Duodenal mucosa (tissue), 2 donors: Measurements from ENCODE around the gene MARCHF4.

Experiments used
- H3K27ac ChIP-seq: one replicate; pipeline ENCODE4 v1.7.0; 2013; ENCODE audit warnings: low read depth, low read length
- H3K27me3 ChIP-seq, 2 donors: one replicate each; pipeline ENCODE4 v1.7.0; 2013; ENCODE audit warnings: low read length in 2 of 2, control low read depth in 1 of 2; ENCODE audit not compliant: insufficient read depth in 2 of 2, control insufficient read depth in 1 of 2
- H3K36me3 ChIP-seq, 2 donors: one replicate each; pipeline ENCODE4 v1.7.0; 2013; ENCODE audit warnings: low read length in 2 of 2, control low read depth in 1 of 2; ENCODE audit not compliant: insufficient read depth in 2 of 2, control insufficient read depth in 1 of 2
- H3K4me1 ChIP-seq, 2 donors: one replicate each; pipeline ENCODE4 v1.7.0; 2013; ENCODE audit warnings: low read length in 2 of 2, control low read depth in 1 of 2; ENCODE audit not compliant: insufficient read depth in 2 of 2, control insufficient read depth in 1 of 2
- H3K4me3 ChIP-seq, 2 donors: one replicate each; pipeline ENCODE4 v1.7.0; 2013; ENCODE audit warnings: low read length in 2 of 2, low read depth in 1 of 2
- H3K9ac ChIP-seq, 2 donors: one replicate each; pipeline ENCODE4 v1.7.0; 2013; ENCODE audit warnings: low read length in 2 of 2, low read depth in 1 of 2
- H3K9me3 ChIP-seq, 2 donors: one replicate each; pipeline ENCODE4 v1.7.0; 2013; ENCODE audit warnings: low read length in 2 of 2, control low read depth in 1 of 2; ENCODE audit not compliant: control insufficient read depth in 1 of 2

MARCHF4 gene

DNA sequence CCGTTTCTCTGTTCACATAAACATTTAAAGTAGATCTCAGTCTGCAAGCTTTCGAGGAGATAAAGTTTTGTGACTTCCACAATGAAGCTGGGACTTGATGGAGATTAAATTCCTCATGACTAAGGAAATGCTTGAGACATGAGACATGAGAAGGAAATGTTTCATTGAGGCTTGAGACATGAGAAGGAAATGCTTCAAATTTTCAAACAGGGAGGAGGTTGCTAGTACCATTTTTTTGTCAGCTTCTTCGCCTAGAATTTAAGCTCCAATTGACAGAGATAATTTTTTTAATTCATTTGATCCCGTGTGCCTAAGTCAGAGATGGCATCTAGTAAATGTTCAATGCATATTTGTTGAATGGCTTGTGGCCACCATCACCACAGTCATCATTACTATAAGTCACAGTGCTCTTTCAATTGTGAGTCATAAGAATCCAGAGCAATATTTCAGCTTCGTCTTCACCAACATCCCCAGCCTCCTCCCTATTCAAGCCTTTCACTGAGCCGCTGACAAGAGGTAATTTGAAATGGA, 543 bp upstream of the MARCHF4 start:
- H3K9ac ChIP-seq = no peak overlapping the region
- peaks cover 24 to 41% of the 10 kb centered on the region in 2 donors for H3K27me3 ChIP-seq
- no peak overlapping the region for H3K27ac ChIP-seq
- no peak overlapping the region for H3K4me3 ChIP-seq
- H3K9me3 ChIP-seq = no peaks in the 10 kb centered on the region
- H3K4me1 ChIP-seq = peaks cover 0 to 5% of the 10 kb centered on the region in 2 donors
- no peaks in the 10 kb centered on the region for H3K36me3 ChIP-seq

DNA sequence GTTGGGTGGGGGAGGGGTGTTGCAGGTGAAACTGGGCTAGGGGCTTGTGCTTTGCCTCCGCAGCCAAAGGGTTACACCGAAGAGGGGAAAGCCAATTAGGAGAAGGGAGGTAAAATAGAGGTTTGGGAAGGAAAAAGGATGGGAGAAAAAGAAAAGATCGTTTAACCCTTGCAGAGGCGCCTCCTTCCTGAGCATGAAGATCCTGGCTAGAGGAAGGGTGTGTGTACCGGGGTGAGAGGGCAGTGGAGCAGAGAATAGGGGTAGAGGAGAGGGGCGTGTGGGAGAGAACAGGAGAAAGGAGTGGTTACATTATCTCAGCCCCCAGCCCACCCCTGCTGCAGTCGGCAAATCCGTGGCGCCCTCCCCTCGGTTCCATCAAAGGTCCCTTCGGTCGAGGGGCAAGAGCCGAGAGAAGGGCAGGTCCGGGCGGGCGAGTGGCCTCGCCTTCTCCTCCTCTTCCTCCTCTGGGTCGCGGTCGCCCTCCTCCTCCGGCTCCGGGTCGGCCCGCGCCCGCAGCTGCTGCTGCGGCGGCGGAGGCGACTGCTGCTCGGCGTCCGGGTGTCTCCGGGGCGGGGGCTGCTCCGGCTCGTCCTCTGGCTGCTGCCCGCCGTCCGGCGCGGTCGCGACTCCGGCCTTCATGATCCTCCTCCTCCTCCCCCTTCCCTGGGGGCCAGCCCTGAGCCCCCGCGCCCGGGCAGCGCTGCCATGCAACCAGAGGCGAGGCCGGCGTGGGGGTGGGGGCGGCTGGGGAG, 1.1 kb downstream of the MARCHF4 start:
- Histone ChIP-seq H3K4me1 (peaks cover 0 to 5% of the 10 kb centered on the region in 2 donors), H3K9me3 (no peaks in the 10 kb centered on the region), H3K9ac (no peak overlapping the region), H3K4me3 (no peak overlapping the region), H3K36me3 (no peaks in the 10 kb centered on the region), H3K27ac (no peak overlapping the region), H3K27me3 (peaks cover 24 to 41% of the 10 kb centered on the region in 2 donors)

DNA sequence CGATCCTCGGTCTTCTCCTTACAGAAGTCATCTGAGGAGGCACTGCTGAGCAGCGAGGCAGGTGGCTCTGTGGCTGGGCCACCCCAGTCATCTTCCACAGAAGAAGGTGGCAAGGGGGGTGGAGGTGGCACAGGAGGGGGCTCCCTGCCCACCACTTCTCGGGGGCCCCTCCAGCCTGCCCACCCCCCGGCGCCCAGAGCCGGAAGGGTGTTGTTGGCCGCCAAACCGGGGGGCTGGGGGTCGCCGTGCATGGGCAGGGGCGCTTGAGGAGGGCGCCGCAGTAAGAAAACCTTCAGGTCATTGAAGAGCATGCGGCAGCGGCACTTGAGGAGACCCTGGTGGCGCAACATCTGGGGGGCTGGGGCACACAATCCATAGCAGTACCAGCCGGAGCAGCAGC, 2.5 kb downstream of the MARCHF4 start:
- no peak overlapping the region for H3K4me3 ChIP-seq
- peaks cover 24 to 41% of the 10 kb centered on the region in 2 donors for H3K27me3 ChIP-seq
- H3K9me3 ChIP-seq = no peaks in the 10 kb centered on the region
- H3K36me3 ChIP-seq = no peaks in the 10 kb centered on the region
- no peak overlapping the region for H3K9ac ChIP-seq
- no peak overlapping the region for H3K27ac ChIP-seq
- H3K4me1 ChIP-seq = peaks cover 0 to 5% of the 10 kb centered on the region in 2 donors

DNA sequence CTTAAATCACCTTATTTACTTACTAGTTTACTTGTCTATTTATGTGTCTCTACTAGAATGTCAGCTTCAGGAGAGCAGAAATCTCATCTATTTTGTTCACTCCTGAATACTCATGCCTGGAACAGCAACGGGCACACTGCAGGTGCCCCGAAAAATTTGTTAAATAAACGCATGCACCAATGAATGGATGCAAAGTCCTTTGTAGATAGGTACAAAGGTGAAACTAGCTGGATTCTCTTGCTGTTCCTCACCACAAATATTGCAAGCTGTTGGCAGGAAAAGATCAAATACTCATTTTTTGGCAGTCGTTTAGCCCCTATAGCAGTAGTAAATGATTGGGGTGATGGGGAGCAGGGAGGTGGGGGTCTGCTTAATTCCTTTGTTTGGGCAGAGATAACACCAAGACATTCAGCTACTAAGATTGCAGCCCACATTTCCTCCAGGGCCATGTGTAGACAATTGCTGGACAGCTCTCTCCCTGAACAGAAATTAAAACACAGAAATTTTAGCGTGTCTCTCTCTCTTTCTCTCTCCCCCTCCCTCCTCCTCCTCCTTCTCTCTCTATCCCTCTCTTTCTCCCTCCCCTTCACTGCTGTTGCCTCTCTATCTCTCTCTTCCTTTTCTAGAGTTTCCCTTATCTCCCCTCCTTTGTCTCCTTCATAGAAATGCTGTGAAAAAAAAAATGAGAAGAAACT, 5.4 kb downstream of the MARCHF4 start:
- Histone ChIP-seq H3K4me1 (no peaks in the 10 kb centered on the region), H3K9me3 (no peaks in the 10 kb centered on the region), H3K27ac (no peak overlapping the region), H3K4me3 (no peak overlapping the region), H3K36me3 (no peaks in the 10 kb centered on the region), H3K27me3 (peaks cover 20 to 34% of the 10 kb centered on the region in 2 donors), H3K9ac (no peak overlapping the region)

DNA sequence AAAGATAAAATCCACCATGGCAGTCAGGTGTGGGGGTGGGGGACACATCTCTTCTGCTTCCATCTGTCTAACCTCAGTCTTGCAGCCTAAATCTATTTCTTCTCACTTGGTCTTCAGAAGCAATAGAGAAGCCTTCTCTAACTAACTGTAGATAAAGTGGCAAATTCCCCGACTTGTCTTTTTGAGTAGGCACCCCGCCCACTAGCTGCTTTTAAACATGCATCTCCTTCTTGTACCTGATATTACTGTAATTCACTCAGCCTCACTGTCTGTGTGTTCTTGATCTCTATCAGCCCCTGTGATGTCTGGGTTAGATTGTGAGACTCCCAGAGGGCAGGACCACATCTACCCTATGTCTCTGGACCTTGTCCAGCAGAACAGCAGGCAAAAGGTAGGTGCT, 6.8 kb downstream of the MARCHF4 start:
- no peak overlapping the region for H3K4me3 ChIP-seq
- no peaks in the 10 kb centered on the region for H3K36me3 ChIP-seq
- H3K9me3 ChIP-seq = no peaks in the 10 kb centered on the region
- peaks cover 12 to 25% of the 10 kb centered on the region in 2 donors for H3K27me3 ChIP-seq
- H3K27ac ChIP-seq = no peak overlapping the region
- H3K4me1 ChIP-seq = no peaks in the 10 kb centered on the region
- H3K9ac ChIP-seq = no peak overlapping the region

DNA sequence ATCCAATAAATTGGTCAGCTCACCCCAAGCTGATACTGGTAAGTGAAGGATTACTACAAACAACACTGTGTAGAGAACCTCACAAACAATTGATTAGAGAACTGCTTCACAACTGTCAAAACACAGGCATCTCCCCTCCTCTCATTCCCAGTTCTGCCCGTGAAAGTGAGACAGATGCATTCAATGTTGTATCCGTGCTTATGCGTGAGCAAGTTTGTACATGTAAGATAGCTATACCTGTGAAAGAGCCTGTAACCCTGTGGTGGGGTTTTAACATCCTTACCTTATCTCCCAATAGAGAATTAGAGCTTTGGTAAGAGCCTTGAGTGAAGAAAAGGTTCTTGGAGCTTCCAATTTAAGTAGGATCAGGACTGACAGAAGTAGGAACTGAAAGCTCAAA, 9.1 kb downstream of the MARCHF4 start:
- Histone ChIP-seq H3K4me1 (no peaks in the 10 kb centered on the region), H3K36me3 (no peaks in the 10 kb centered on the region), H3K9ac (no peak overlapping the region), H3K27me3 (peaks cover under 1 to 18% of the 10 kb centered on the region in 2 donors), H3K9me3 (no peaks in the 10 kb centered on the region), H3K4me3 (no peak overlapping the region), H3K27ac (no peak overlapping the region)

DNA sequence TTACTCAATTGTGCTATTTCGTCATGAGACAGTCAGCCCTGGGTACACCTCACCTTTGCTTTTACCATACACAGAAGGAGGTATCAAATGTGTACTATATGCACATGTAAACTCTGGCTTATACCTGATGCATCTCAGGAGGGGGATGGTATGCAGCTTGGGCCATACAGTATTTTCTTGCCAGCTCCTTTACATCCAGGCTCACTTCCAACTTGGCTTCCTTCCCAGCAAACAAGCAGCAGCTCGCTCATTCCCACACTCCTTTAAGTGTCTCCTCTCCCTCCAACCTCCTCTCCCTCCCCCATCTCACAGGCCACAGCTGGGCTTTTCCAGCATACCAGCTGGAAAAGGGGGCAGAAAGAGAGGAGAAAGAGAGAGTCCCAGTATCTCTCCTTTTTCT, 9.6 kb downstream of the MARCHF4 start:
- Histone ChIP-seq H3K36me3 (no peaks in the 10 kb centered on the region), H3K4me3 (no peak overlapping the region), H3K4me1 (no peaks in the 10 kb centered on the region), H3K9me3 (no peaks in the 10 kb centered on the region), H3K27ac (no peak overlapping the region), H3K27me3 (peaks cover 0 to 21% of the 10 kb centered on the region in 2 donors), H3K9ac (no peak overlapping the region)

DNA sequence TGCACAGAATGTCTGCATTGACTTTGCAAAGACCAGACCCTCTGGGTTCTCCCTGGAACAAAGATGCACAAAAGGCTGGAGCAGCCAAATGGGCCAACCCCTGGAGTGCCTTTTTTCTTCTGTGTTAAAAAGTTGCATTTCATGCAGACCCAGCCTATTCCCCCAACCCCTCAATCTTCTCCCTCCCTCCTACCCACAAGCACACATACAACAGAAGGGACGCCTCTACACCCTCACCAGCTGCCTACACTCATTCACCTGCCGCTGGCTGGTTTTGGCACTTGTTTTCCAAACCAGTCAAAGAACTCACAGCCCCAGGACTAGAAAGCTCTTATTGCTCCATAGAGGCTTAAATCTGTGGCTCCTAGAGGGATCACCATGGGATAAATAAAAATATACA, 16.6 kb downstream of the MARCHF4 start:
- no peak overlapping the region for H3K27ac ChIP-seq
- H3K9me3 ChIP-seq = no peaks in the 10 kb centered on the region
- no peak overlapping the region for H3K4me3 ChIP-seq

DNA sequence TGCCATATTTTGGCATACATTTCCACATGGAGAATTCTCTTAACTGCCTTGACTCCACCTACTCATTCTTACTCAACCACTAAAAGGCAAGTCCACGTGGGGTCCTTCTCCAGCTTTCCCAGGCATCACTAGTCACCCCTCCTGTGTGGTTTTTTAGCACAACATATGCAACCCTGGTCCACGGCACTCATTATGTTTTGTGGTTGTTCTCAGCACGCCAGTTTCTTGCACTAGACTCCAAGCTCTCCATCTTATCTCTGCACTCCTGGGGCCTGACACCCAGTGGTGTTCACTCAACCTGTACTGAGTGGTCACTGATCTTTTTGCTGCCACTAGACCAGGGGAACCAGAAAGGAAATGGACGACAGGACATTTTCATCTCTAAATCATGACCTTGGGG, 18.0 kb downstream of the MARCHF4 start:
- peaks cover 0 to 10% of the 10 kb centered on the region in 2 donors for H3K27me3 ChIP-seq
- H3K36me3 ChIP-seq = no peaks in the 10 kb centered on the region
- H3K4me3 ChIP-seq = no peak overlapping the region
- no peaks in the 10 kb centered on the region for H3K9me3 ChIP-seq
- H3K9ac ChIP-seq = no peak overlapping the region
- H3K27ac ChIP-seq = no peak overlapping the region
- peaks cover 0 to 8% of the 10 kb centered on the region in 2 donors for H3K4me1 ChIP-seq

More for the DNA sequence above, 16.6 kb downstream of the MARCHF4 start:
- no peaks in the 10 kb centered on the region for H3K4me1 ChIP-seq
- H3K36me3 ChIP-seq = no peaks in the 10 kb centered on the region
- H3K9ac ChIP-seq = no peak overlapping the region
- H3K27me3 ChIP-seq = peaks cover 0 to 10% of the 10 kb centered on the region in 2 donors

DNA sequence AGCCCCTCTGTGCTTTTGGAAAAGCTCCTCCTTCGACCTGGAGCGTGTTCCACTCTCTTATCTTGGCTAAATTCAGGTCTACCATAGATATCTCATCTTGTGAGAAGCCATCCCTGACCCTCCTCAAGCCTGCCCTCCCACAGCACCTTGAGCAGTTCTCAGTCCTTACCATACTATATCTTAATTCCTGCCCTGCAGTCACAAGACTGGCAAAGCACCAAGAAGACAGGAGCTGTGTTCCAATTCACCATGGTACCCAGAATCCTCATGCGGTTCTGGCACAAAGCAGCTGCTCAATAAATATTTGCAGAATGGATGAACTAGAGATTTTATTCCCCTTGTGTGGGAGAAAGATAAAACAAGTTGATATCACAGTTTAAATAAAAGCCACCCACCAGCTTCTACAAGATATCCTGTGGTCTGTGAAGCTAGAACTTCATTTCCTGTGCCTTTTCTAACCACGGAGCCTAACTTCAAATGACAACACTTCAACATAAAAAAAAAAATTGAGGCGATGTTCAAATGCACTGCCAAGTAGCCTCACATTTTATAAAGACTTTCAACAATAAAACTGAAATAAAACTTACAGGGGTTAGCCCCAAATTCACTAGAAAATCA, 19.5 kb downstream of the MARCHF4 start:
- Histone ChIP-seq H3K27ac (no peak overlapping the region), H3K4me1 (peaks cover 0 to 8% of the 10 kb centered on the region in 2 donors)

More for the DNA sequence above, 19.5 kb downstream of the MARCHF4 start:
- Histone ChIP-seq H3K36me3 (no peaks in the 10 kb centered on the region), H3K9me3 (no peaks in the 10 kb centered on the region), H3K9ac (no peak overlapping the region), H3K4me3 (no peak overlapping the region), H3K27me3 (no peaks in the 10 kb centered on the region)
